Esophagus squamous epithelium (tissue), 5 donors: ENCODE data around the gene RHOV. TPM values are rescaled to one million over a fixed set of nuclear protein-coding genes. Genes with fewer than 3 reads are reported as not detected.

Experiments
- DNase-seq: peaks from one replicate; lab custom pipeline; 2025; lab: John Stamatoyannopoulos, UW
- H3K27ac ChIP-seq, 4 donors: fragments of 200-600 bp; sonication (generic); one replicate each; pipeline ENCODE4 v1.5.1; 2016 to 2019; ENCODE audit warnings: mild to moderate bottlenecking in 1 of 4
- H3K27me3 ChIP-seq, 4 donors: fragments of 200-600 bp; sonication (generic); 1 replicate in 3 of 4; 2 replicates in 1 of 4; pipeline versions ENCODE4 v1.5.1 to v1.6.0; 2017 to 2021; ENCODE audit warnings: antibody characterized with exemption in 1 of 4
- H3K36me3 ChIP-seq, 3 donors: fragments of 200-600 bp; sonication (generic); one replicate each; pipeline ENCODE4 v1.5.1; 2016 to 2019
- H3K4me1 ChIP-seq, 3 donors: fragments of 200-600 bp; sonication (generic); one replicate each; pipeline ENCODE4 v1.5.1; 2017 to 2019
- H3K4me3 ChIP-seq, 4 donors: fragments of 200-600 bp; sonication (generic); 1 replicate in 3 of 4; 2 replicates in 1 of 4; pipeline ENCODE4 v1.5.1; 2016 to 2019; ENCODE audit warnings: mild to moderate bottlenecking in 2 of 4, moderate library complexity in 1 of 4
- H3K9me3 ChIP-seq, 3 donors: fragments of 200-600 bp; sonication (generic); one replicate each; pipeline ENCODE4 v1.5.1; 2016 to 2019
- POLR2A ChIP-seq, 4 donors: fragments of 450-650 bp; IDR thresholded peaks; one replicate each; pipeline ENCODE4 v1.6.1; 2017; ENCODE audit warnings: antibody characterized with exemption in 4 of 4, mild to moderate bottlenecking in 4 of 4, moderate library complexity in 3 of 4
- WGBS, 2 donors: methylation state at CpG; one replicate each; pipeline ENCODE4 v1.1.5; 2018; 5-methylcytosine and 5-hydroxymethylcytosine counted together
- intact Hi-C: fragments of 100-400 bp; cut with DNase I; formaldehyde crosslinking; loops from one replicate; pipeline ENCODE4 v1.15.0; 2022
- total RNA-seq, 4 donors: library from RNA; depleted of rRNA; stranded (reverse); fragments of >200 nt; gene quantifications; one replicate each; pipeline ENCODE4 v1.1.0, GENCODE V29; 2016
- TF ChIP-seq, protein P1 (sequence below), 6 experiments: fragments of 450-650 bp in 4 of 6; fragments of 200-600 bp in 2 of 6; sonication (generic) in 2 of 6; IDR thresholded peaks; one replicate each; pipeline ENCODE4 v1.5.1; 2016 to 2019; ENCODE audit warnings: antibody characterized with exemption in 6 of 6, mild to moderate bottlenecking in 4 of 6, moderate library complexity in 4 of 6
- donor health status: DM: yes; HTN: yes; CAD: no.

The RHOV gene
- total RNA-seq, 4 donors from 2014 or later = 94.0 to 146 (median 123) TPM

DNA sequence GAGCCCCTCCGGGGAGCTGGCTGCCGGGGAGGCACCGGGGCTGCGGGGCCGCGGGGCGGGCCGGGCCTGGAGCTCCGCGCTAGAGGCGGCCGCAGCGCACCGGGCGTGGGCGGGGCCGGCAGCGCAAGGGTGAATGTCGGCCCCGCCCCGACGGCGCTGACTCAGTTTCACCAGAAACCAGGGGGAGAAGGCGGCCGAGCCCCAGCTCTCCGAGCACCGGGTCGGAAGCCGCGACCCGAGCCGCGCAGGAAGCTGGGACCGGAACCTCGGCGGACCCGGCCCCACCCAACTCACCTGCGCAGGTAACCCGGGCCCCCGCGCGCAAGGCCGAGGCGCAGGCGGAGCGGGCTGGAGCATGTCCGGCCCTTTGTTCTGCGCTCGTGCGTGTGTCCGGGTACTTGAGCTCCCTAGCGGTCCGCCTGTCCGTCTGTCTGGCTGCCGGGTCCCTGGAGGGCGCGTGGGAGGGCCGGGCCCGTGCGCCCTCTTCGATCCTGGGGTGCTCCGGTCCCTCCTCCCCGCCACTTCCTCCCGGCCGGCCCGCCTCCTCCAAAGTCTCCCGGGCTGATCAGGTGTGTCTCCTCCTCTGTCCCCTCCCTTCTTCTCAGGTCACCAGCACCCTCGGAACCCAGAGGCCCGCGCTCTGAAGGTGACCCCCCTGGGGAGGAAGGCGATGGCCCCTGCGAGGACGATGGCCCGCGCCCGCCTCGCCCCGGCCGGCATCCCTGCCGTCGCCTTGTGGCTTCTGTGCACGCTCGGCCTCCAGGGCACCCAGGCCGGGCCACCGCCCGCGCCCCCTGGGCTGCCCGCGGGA lies 29.9 kb downstream of the RHOV start, which contains the start of gene SPINT1:
Gene SPINT1, plus strand, starts transcription at position 164 of the 811 bp plus-strand sequence. Its CDS starts 507 bp downstream, at position 671.
- Histone ChIP-seq H3K4me1 (peaks cover 16 to 71% (median 33%) of the 10 kb centered on the region in 3 donors), H3K9me3 (no peaks in the 10 kb centered on the region), H3K27me3 (peaks cover 0 to 34% (median 0%) of the 10 kb centered on the region in 4 donors), H3K27ac (peak within 1 kb of the TSS; percentile 91 to 97 (median 94)), H3K36me3 (peaks cover 0 to 21% (median 0%) of the 10 kb centered on the region in 3 donors), H3K4me3 (peak within 1 kb of the TSS; percentile 59 to 80 (median 72))
- TF ChIP-seq, protein P1, sequence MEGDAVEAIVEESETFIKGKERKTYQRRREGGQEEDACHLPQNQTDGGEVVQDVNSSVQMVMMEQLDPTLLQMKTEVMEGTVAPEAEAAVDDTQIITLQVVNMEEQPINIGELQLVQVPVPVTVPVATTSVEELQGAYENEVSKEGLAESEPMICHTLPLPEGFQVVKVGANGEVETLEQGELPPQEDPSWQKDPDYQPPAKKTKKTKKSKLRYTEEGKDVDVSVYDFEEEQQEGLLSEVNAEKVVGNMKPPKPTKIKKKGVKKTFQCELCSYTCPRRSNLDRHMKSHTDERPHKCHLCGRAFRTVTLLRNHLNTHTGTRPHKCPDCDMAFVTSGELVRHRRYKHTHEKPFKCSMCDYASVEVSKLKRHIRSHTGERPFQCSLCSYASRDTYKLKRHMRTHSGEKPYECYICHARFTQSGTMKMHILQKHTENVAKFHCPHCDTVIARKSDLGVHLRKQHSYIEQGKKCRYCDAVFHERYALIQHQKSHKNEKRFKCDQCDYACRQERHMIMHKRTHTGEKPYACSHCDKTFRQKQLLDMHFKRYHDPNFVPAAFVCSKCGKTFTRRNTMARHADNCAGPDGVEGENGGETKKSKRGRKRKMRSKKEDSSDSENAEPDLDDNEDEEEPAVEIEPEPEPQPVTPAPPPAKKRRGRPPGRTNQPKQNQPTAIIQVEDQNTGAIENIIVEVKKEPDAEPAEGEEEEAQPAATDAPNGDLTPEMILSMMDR (IDR thresholded peaks at IDR 0.05) = peak in 1 of 6 experiments; percentile 9
- peak in 2 of 4 donors; percentile 41 to 69 for TF ChIP-seq POLR2A (IDR thresholded peaks at IDR 0.05)
- WGBS, 2 donors = no CpG with 5 or more reads among the region's 89 CpGs
- no peak for DNase-seq
- intact Hi-C loops = no loop called here

- Histone ChIP-seq H3K9me3 (no peaks in the 10 kb centered on the region), H3K4me3 (peak overlapping the region; percentile 59 to 80 (median 72)), H3K36me3 (peaks cover 0 to 18% (median 0%) of the 10 kb centered on the region in 3 donors), H3K27me3 (peaks cover 0 to 34% (median 0%) of the 10 kb centered on the region in 4 donors), H3K27ac (peak overlapping the region; percentile 91 to 97 (median 94)), H3K4me1 (peaks cover 16 to 68% (median 33%) of the 10 kb centered on the region in 3 donors)
- no peak for DNase-seq
- 11 to 63% methylated on average over 8 to 18 of the region's 34 CpGs for WGBS, 2 donors
- no peak for TF ChIP-seq POLR2A (IDR thresholded peaks at IDR 0.05)
- TF ChIP-seq, protein P1 (IDR thresholded peaks at IDR 0.05) = no peak
- intact Hi-C loops = no loop called here
These were observed 30.7 kb downstream of the RHOV start for GRCh38 chr15:40843261-40843884.

- Histone ChIP-seq H3K4me1 (peaks cover 10 to 52% (median 22%) of the 10 kb centered on the region in 3 donors), H3K4me3 (no peak overlapping the region), H3K27me3 (peaks cover 0 to 34% (median 0%) of the 10 kb centered on the region in 4 donors), H3K9me3 (no peaks in the 10 kb centered on the region), H3K27ac (peak overlapping the region in 2 of 4 donors; percentile 91 to 97), H3K36me3 (peaks cover 0 to 19% (median 0%) of the 10 kb centered on the region in 3 donors)
- DNase-seq = no peak
- WGBS, 2 donors = 73 to 83% methylated on average over 2 of the region's 2 CpGs
- TF ChIP-seq, protein P1 (IDR thresholded peaks at IDR 0.05) = no peak
- TF ChIP-seq POLR2A (IDR thresholded peaks at IDR 0.05) = no peak
- intact Hi-C loops = no loop called here
These were observed 32.3 kb downstream of the RHOV start for GRCh38 chr15:40841741-40842140.

- H3K4me1 ChIP-seq = peaks cover 3 to 41% (median 22%) of the 10 kb centered on the region in 3 donors
- WGBS, 2 donors = 84 to 85% methylated on average over 5 of the region's 5 CpGs
- H3K27ac ChIP-seq = no peak overlapping the region
- H3K27me3 ChIP-seq = peaks cover 0 to 7% (median 0%) of the 10 kb centered on the region in 4 donors
- intact Hi-C loops = no loop called here
- peaks cover 0 to 19% (median 0%) of the 10 kb centered on the region in 3 donors for H3K36me3 ChIP-seq
- TF ChIP-seq POLR2A (IDR thresholded peaks at IDR 0.05) = no peak
- TF ChIP-seq, protein P1 (IDR thresholded peaks at IDR 0.05) = no peak
- no peaks in the 10 kb centered on the region for H3K9me3 ChIP-seq
- H3K4me3 ChIP-seq = no peak overlapping the region
- no peak for DNase-seq
These were observed 35.3 kb downstream of the RHOV start for GRCh38 chr15:40838756-40839155.
